ENCODE measurements around the gene HNRNPR.
"Not testable (repeated sequence)": the region's sequence is repeated elsewhere in the genome, so short reads cannot be mapped to it uniquely, and the experiment has no call there.

The HNRNPR gene
- 130 to 194 reads per million in 2 donors for total RNA-seq

GRCh38 chr1:23344111-23344986 lies at the start of gene HNRNPR:
Gene HNRNPR, minus strand, starts transcription at chr1:23344284. Its CDS starts 3,276 bp downstream, at chr1:23341008.
- peak; percentile 99 for DNase-seq

DNA sequence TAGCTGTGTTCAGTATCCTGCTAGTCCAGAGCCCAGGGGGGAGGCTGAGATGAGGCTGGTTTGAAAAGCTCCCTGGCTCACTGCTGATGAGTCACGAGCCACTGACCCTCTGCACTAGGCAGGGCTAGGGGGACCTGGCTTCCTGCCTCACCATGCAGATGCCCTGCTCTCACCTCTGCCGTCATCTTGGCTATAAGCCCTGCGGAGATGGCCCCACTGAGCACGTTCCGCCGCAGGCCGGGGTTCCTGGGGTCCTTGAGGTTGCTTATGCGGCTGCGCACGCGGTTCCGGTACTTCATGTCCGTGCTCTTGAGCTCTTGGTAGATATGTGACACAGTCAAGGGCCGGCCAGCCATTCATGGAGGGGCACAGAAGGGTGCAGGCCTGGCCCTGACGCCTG lies 49.6 kb upstream of the HNRNPR start:
- DNase-seq: no peak

GRCh38 chr1:23392125-23392855 lies 48.2 kb upstream of the HNRNPR start:
- DNase-seq: no peak

GRCh38 chr1:23389837-23390321 lies 45.8 kb upstream of the HNRNPR start:
- DNase-seq: no peak

- DNase-seq: no peak
These were observed 43.4 kb upstream of the HNRNPR start for GRCh38 chr1:23387494-23387893.

- no peak for DNase-seq
These were observed 41.1 kb upstream of the HNRNPR start for GRCh38 chr1:23385119-23385621.

- no peak for DNase-seq
These were observed 40.4 kb upstream of the HNRNPR start for GRCh38 chr1:23384312-23385058.

DNA sequence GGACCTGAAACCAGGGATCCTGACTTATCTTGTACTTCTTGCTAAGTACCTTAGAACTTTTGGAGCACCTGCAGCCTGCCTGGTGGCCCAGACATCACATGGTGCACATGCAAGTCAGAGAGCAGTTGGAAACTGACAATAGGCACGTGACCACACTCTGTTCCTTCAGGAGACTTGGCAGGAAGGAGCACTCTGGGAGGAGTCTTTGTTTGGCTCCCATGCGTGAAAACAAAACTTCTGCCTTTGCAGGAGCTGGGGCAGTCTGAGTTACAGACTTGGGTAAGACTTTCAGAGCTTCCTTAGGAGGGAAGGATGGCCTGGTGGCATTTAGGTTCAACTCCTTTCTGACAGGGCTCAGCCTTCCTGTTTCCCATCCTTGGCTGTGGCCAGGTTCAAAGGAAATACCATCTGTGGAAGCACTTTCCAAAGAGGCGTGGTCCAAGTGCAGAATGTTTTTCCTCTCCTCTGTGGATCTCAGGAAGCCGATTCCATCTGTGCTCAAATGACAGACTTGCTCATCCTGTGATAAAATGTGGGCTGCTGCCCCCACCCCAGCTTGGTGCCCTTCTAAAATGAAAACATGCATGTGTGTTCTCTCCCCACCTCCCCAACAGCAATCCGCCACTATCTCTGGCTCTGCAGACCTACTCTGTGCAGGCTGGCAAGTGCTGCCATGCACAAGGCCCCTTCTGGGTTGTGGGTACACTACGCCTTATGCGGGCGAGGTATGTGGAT lies 39.7 kb upstream of the HNRNPR start:
- no peak for DNase-seq

DNA sequence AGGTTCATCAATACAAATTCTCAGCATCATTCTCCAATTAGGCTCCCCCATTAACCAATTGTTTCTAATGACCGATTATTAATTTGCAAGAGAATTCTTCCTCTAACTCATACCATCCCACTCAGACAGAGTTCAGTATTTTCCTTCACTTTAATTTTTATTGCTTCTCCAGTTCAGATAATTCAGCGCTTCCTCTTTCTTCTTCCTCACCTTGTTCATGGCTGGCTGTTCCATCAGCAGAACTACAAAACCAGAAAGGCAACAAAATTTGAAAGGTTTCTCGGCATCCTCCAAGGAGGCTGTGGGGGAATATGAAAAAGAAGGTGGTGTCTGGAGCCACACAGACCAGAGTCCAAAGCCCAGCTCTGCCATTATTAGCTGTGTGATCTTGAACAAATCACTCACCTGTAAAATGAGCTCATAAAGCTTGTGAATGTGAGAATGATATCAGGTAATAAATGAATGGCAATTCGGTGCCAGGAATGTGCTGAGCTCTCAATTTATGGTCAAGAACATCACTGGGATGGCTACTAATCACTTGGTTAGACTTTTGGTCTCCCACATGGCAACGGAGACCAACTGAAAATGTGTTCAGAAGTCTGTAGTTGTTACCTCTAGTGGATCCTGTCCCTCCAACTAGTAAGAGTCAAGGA lies 37.3 kb upstream of the HNRNPR start:
- no peak for DNase-seq

GRCh38 chr1:23380719-23381118 lies 36.6 kb upstream of the HNRNPR start:
- DNase-seq: no peak

- not testable (repeated sequence) for DNase-seq
These were observed 36.2 kb upstream of the HNRNPR start for GRCh38 chr1:23380236-23380635.

DNA sequence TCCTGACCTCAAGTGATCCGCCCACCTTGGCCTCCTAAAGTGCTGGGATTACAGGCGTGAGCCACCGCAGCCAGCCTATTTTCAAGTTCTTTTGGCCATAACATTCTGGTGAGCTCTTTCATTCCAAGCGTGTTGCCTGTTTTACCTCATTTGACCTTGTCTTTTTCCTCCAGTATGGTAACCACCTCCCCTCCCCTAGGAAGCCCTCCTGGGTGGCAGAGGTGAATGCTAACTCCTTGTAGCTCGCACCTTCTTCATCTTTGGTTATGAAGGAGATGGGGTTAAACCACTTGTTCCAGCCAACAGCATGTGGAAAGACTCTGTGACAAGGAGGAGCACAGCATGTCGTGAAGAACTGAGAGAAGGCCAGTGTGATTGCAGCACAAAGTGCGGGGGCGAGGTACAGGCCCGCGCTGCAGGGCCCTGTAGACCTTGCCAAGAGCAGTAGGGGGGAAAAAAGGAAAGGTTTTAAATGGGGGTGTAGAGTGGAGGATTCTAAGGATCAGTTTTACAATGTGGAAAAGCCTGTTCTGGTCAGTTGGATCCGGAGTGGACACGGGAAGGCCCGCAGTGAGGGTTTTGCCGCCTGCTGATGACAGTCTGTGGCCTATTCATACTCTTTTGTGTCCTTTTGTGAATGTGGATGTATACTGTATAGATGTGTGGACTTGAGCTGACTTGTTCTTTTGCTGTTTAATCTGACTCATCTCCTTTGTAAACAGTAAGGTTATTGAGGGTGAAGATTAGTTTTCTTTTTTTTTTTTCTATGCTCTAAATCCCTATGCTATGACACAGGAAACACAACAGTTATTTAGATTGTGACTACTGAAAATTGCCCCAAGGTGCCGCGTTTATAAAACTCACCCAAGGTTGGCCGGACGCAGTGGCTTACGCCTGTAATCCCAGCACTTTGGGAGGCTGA lies 33.1 kb upstream of the HNRNPR start:
- no peak for DNase-seq

- not testable (repeated sequence) for DNase-seq
These were observed 30.1 kb upstream of the HNRNPR start for GRCh38 chr1:23374079-23374735.

DNA sequence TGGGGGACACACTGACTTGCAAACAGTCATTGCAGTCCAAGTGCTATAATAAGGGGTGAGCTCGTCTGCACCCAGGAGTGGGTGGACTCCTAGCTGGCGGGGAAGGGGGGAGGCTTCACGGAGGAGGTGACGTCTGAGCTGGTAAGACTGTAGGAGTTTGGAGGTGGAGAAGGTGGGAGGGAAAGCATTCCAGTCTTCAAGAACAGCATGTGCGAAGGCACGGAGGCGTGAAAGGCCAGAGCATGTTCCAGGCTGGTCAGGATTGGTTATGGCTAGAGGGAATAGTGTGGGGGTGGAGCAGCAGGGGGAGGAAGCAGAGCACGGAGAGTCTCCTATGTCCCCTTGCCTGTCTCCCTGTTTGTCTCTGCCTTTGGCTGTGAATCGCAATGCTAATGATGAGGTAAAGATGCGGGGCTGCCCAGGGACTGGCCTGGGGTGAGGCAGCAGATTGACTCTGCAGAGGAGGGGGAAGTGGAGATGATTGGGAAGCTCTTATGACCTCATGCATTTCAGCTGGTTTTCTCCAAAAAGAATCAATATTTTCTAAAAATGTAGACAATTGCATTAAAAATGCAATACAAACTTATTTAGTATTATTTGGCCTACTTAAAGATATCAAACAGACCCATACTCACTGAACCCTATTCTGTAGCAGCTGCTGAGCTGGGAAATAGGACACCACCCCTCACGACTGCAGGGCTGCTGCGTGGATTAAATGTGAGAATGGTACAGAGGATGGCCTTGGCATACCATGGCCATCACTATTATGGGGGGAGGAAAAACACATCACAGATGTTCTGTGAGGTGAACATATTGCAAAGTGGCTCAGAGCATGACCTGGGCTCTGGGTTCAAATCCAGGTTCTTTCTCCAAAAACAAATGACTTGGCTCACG lies 28.1 kb upstream of the HNRNPR start:
- no peak for DNase-seq

DNA sequence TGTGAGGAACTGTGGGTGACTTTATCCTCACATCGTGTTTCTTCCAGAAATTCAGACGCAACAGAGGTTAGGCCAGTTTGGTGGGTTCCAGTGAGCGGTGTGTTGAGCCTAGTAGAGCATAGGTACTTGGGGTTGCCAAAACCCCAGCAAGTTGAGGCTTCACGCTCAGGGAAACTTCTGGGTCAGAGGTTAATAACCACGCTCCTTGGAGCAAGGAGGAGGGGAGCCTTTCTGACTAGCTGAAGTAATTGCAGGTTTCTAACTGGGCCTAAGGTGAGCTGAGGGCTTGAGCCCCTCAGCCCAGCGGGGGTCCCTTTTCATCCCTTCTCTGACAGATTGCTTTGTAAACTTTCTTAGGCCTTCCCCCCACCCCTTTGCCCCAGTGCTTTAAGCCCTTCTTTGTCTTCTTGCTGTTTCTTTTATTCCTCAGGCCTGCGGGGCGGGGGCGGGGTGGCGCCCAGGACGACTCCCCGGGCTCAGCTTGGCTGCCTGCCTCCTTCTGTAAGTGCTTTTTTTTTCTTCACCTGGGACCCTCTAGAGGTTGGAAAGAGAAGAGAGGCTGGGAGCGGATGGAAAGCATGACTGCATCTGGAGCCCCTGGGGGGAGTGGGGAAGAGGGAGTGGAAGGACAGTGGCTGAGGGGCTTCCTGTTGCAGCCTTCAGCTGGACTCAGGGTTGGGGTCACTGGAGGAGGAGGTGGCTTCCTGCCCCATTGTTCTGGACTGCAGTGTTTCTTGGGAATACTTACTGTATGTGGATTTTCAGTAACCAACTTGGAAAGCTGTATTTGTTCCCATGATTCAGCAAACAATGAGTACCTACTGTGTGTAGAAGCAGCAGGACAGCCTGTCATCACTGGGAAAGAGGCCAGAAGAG lies 26.9 kb upstream of the HNRNPR start:
- DNase-seq: no peak

DNA sequence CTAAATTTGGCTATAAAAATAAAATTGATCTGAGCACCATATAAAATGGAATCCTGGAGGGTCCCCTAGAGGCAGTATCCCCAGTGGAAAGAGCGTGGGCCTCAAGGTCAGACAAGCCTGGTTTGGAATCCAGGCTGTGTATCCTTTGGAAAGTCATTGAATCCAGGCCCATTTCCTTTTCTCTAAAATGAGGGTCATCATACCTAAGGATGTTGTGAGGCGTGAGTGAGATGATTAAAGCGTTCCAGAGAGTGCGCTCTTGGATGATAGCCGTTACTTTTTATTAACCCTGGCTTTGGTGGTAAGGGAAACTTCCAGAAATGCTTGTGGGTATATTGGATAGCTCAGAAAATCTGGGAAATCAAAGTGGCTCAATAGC lies 26.2 kb upstream of the HNRNPR start:
- no peak for DNase-seq

GRCh38 chr1:23369335-23370013 lies 25.4 kb upstream of the HNRNPR start, which contains the start of gene ZNF436:
Gene ZNF436, minus strand, starts transcription at chr1:23369836. Its CDS starts 1,831 bp downstream, at chr1:23368005.
- DNase-seq: peak; percentile 25

Measured in T-helper 9 cell (primary cell).